ENCODE results near the gene KIAA1614.

- TF ChIP-seq USF2 (IDR thresholded peaks at IDR 0.05; ENCODE audit: borderline replicate concordance, low read depth, low read length) (no peak), CTCF (IDR thresholded peaks at IDR 0.05 in 2 of 3, conservative IDR thresholded peaks at IDR 0.05 in 1 of 3; ENCODE audit: control insufficient read depth in 2 of 3, extremely low read depth in 1 of 3, insufficient read depth in 1 of 3, low read depth in 3 of 3, low read length in 3 of 3) (no peak), CHD1 (IDR thresholded peaks at IDR 0.05; ENCODE audit: low read depth, low read length) (no peak), JUND (IDR thresholded peaks at IDR 0.05; ENCODE audit: low read depth, low read length) (no peak), POLR2A (IDR thresholded peaks at IDR 0.05; ENCODE audit: low read depth, low read length) (no peak)
These were observed 75.6 kb downstream of the KIAA1614 start for GRCh38 chr1:180988253-180988752.

All from GM12878 (cell line).